Ectodermal cell (in vitro differentiated cells): ENCODE measurements around the gene NMBR.
"Not testable (repeated sequence)": the region's sequence is repeated elsewhere in the genome, so short reads cannot be mapped to it uniquely, and the experiment has no call there.

ENCODE experiments used
- H3K27ac ChIP-seq: 2 replicates; pipeline ENCODE4 v1.7.0; 2013; ENCODE audit warnings: mild to moderate bottlenecking, low read depth, low read length; ENCODE audit not compliant: insufficient read depth, poor library complexity, severe bottlenecking
- H3K27me3 ChIP-seq: 2 replicates; pipeline ENCODE4 v1.7.0; 2013; ENCODE audit warnings: mild to moderate bottlenecking, low read length; ENCODE audit not compliant: insufficient read depth, control insufficient read depth, poor library complexity, severe bottlenecking
- H3K36me3 ChIP-seq: one replicate; pipeline ENCODE4 v1.7.0; 2013; ENCODE audit warnings: low read length; ENCODE audit not compliant: control insufficient read depth, insufficient read depth
- H3K4me1 ChIP-seq: one replicate; pipeline ENCODE4 v1.7.0; 2013; ENCODE audit warnings: low read length; ENCODE audit not compliant: control insufficient read depth, insufficient read depth
- H3K4me3 ChIP-seq: 2 replicates; pipeline ENCODE4 v1.7.0; 2013; ENCODE audit warnings: low read depth, low read length, control low read depth; ENCODE audit not compliant: insufficient read depth
- H3K9me3 ChIP-seq: 2 replicates; pipeline ENCODE4 v1.7.0; 2013; ENCODE audit warnings: mild to moderate bottlenecking, low read length, moderate library complexity; ENCODE audit not compliant: control insufficient read depth
- WGBS, 2 experiments: methylation state at CpG; one replicate each; pipeline ENCODE4 v1.1.7; 2013; ENCODE audit warnings: missing lambda C conversion rate in 2 of 2; 5-methylcytosine and 5-hydroxymethylcytosine counted together

The NMBR gene

GRCh38 chr6:142155895-142156757, 9.2 kb upstream of the NMBR start:
- Histone ChIP-seq H3K4me1 (no peaks in the 10 kb centered on the region), H3K4me3 (no peak overlapping the region), H3K36me3 (no peaks in the 10 kb centered on the region), H3K27me3 (no peaks in the 10 kb centered on the region), H3K27ac (peak overlapping the region; percentile 39), H3K9me3 (no peaks in the 10 kb centered on the region)
- WGBS, 2 experiments: 79 to 85% methylated on average over 4 of the region's 5 CpGs

DNA sequence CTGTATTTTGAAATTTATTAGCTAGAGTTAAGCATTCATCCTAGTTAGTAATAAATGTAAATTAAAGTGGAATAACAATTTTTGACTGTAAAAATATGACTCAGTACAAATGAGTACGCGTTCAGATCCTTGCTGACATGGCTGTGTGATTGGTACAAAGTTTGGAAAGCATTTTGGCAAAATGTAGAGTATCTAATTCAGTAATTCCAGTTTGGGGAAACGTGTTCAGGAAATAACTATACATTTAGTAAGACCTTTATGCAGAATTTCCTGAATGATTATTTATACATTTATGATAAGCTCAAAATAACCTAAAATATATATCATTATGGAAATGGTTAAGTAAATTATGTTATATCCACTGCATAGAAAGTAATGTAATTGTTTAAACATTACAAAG, 8.2 kb upstream of the NMBR start:
- no peak overlapping the region for H3K27ac ChIP-seq
- no peaks in the 10 kb centered on the region for H3K4me1 ChIP-seq
- no peaks in the 10 kb centered on the region for H3K9me3 ChIP-seq
- no peaks in the 10 kb centered on the region for H3K27me3 ChIP-seq
- H3K4me3 ChIP-seq: no peak overlapping the region
- H3K36me3 ChIP-seq: no peaks in the 10 kb centered on the region
- WGBS, 2 experiments: 93 to 96% methylated on average over 2 of the region's 3 CpGs

DNA sequence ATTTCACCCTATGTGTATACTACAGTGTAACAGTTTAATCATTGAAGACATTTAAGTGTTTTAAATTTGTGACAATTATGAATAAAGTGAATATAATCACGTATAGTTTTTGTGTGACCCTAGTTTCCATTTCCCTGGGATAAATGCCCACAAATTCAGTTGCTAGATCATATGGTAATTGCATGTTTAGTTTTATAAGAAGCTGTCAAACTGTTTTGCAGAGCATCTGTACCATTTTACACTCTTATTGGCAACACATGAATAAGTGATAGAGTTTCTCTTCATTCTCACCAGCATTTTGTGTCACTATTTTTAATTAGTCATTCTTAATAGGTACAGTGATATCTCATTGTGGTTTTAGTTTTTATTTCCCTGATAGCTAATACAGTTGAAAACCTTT, 7.4 kb upstream of the NMBR start:
- WGBS, 2 experiments: 100% methylated on average over 1 of the region's 1 CpG
- H3K9me3 ChIP-seq: no peaks in the 10 kb centered on the region
- H3K4me3 ChIP-seq: no peak overlapping the region
- H3K27me3 ChIP-seq: no peaks in the 10 kb centered on the region
- no peaks in the 10 kb centered on the region for H3K36me3 ChIP-seq
- no peaks in the 10 kb centered on the region for H3K4me1 ChIP-seq
- H3K27ac ChIP-seq: no peak overlapping the region

DNA sequence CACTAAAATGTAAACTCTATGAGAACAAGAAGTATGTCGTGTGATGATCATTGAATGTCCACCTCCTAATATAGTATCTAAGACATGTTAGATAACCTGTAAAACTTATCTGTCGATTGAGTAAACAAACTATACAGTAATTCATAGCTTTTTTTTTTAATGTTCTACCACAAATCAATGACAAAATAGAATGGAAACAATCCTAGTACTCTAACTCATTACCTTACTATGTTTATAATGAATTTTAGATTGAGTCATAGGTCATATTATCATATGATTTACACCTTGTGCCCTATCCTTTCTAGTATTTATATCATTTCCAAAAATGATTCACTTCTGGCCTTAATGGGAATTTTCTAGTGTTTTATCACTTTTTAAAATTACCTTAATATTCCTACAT, 6.3 kb upstream of the NMBR start:
- no peak overlapping the region for H3K4me3 ChIP-seq
- H3K36me3 ChIP-seq: no peaks in the 10 kb centered on the region
- 83% methylated on average over 1 of the region's 2 CpGs; no CpG with 5 or more reads in 1 of the 2 experiments for WGBS, 2 experiments
- no peak overlapping the region for H3K27ac ChIP-seq
- no peaks in the 10 kb centered on the region for H3K27me3 ChIP-seq
- no peaks in the 10 kb centered on the region for H3K9me3 ChIP-seq
- H3K4me1 ChIP-seq: peaks cover 4% of the 10 kb centered on the region

DNA sequence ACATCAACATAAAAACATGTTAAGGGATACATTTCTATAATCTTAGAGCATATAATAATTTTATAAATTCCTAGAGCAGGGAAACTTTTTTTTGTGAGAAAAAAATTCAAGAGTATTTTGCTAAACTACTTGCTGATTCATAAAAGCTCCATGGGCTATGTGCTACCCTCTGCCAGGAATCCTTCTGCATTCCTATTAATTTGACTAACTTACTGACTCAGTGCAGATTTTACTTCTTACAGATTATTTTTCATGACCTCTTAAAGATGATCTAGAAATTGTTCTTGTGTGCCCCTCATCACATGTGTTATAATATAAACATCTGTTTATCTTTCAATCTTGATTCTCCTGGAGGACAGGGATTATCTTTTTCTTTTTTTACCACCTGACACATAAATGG, 5.8 kb upstream of the NMBR start:
- Histone ChIP-seq H3K4me3 (no peak overlapping the region), H3K4me1 (peaks cover 7% of the 10 kb centered on the region), H3K36me3 (no peaks in the 10 kb centered on the region), H3K9me3 (no peaks in the 10 kb centered on the region), H3K27ac (no peak overlapping the region), H3K27me3 (no peaks in the 10 kb centered on the region)

DNA sequence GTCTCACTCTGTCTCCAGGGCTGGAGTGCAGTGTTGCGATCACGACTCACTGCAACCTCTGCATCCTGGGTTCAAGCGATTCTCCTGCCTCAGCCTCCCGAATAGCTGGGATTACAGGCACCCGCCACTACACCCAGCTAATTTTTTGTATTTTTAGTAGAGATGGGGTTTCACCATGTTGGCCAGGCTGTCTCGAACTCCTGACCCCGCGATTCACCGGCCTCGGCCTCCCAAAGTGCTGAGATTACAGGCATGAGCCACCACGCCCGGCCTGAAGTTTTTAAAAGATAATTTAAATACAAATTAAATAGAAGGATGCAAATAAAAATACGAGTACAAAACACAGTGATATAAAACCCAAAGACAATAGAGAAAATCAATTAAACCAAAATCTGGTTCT, 5.4 kb downstream of the NMBR start:
- H3K36me3 ChIP-seq, H3K4me1 ChIP-seq, H3K27ac ChIP-seq, H3K4me3 ChIP-seq, H3K9me3 ChIP-seq, H3K27me3 ChIP-seq: not testable (repeated sequence)
- WGBS, 2 experiments: 93 to 96% methylated on average over 10 to 12 of the region's 13 CpGs

GRCh38 chr6:142138876-142139275, 8.0 kb downstream of the NMBR start:
- Histone ChIP-seq H3K36me3 (no peaks in the 10 kb centered on the region), H3K9me3 (no peaks in the 10 kb centered on the region), H3K27ac (no peak overlapping the region), H3K4me1 (no peaks in the 10 kb centered on the region), H3K27me3 (no peaks in the 10 kb centered on the region), H3K4me3 (no peak overlapping the region)
- WGBS, 2 experiments: 70 to 81% methylated on average over 2 of the region's 2 CpGs

GRCh38 chr6:142132625-142133024, 14.3 kb downstream of the NMBR start, which contains the start of gene GJE1:
GJE1 (plus strand) TSS chr6:142132925; CDS start chr6:142133159, 234 bp downstream.
- WGBS, 2 experiments: 71 to 72% methylated on average over 1 of the region's 1 CpG
- Histone ChIP-seq H3K9me3 (no peaks in the 10 kb centered on the region), H3K4me1 (no peaks in the 10 kb centered on the region), H3K27me3 (no peaks in the 10 kb centered on the region), H3K4me3 (no peak within 1 kb of the TSS), H3K36me3 (no peaks in the 10 kb centered on the region), H3K27ac (no peak within 1 kb of the TSS)

DNA sequence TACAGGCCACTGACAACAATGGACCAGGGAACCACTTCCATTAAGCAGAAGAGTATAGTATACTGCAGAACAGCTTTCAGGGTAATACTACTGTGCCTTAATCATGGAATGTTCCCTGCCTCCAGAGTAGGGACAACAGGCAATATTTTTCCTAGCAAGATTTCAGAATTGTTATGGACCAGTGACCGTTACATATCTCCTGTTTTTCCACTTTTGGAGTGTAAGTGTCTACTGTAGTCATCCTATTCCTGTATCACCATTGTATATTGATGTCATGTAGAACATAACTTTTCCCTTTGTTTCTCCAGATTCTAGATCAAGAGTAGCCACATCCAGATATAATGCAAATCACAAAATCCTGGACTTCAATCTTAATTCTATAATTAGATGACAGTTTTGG, 16.1 kb downstream of the NMBR start:
- 100% methylated on average over 1 of the region's 1 CpG for WGBS, 2 experiments
- Histone ChIP-seq H3K9me3 (no peaks in the 10 kb centered on the region), H3K27me3 (no peaks in the 10 kb centered on the region), H3K4me3 (no peak overlapping the region), H3K27ac (no peak overlapping the region), H3K36me3 (no peaks in the 10 kb centered on the region), H3K4me1 (no peaks in the 10 kb centered on the region)

DNA sequence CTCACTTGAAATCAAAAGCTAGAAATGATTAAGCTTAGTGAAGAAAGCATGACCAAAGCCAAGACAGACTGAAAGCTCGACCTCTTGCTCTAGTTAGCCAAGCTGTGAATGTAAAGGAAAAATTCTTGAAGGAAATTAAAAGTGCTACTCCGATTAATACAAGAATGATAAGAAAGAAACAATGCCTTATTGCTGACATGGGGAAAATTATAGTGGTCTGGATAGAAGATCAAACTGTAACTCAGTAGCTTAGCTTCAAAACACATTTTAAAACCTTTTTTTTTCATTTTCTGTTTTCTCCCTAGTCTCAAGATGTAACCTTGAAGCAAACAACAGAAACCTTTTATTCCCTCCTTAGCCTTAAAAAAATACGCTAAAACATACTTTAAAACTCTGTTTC, 25.6 kb downstream of the NMBR start:
- no peaks in the 10 kb centered on the region for H3K4me1 ChIP-seq
- H3K4me3 ChIP-seq: no peak overlapping the region
- no peaks in the 10 kb centered on the region for H3K27me3 ChIP-seq
- no peaks in the 10 kb centered on the region for H3K9me3 ChIP-seq
- 92% methylated on average over 3 of the region's 3 CpGs for WGBS, 2 experiments
- H3K27ac ChIP-seq: no peak overlapping the region
- no peaks in the 10 kb centered on the region for H3K36me3 ChIP-seq
